H9 (cell line): Measurements from ENCODE around the gene ROBO4. TPM values are rescaled to one million over a fixed set of nuclear protein-coding genes. Genes with fewer than 3 reads are reported as not detected.
A peak's percentile ranks its signal among the peaks of the same experiment; 100 is the strongest.

ENCODE experiments used
- DNase-seq: peaks from one replicate; pipeline ENCODE4 v3.0.0-alpha.2; 2017
- H2AFZ ChIP-seq: one replicate; pipeline ENCODE4 v1.6.1; 2013; ENCODE audit warnings: mild to moderate bottlenecking, low read length, control low read depth, moderate library complexity
- H2AK5ac ChIP-seq: 2 replicates; pipeline ENCODE4 v1.6.1; 2013; ENCODE audit warnings: low read length, control low read depth, mixed read lengths; ENCODE audit not compliant: insufficient read length
- H2BK120ac ChIP-seq: one replicate; pipeline ENCODE4 v1.6.1; 2013; ENCODE audit warnings: low read depth, mild to moderate bottlenecking, low read length, control low read depth, inconsistent platforms; ENCODE audit not compliant: poor library complexity, severe bottlenecking
- H2BK12ac ChIP-seq: 2 replicates; pipeline ENCODE4 v1.6.1; 2013; ENCODE audit warnings: low read length, control low read depth, mixed read lengths, low read depth; ENCODE audit not compliant: insufficient read length
- H2BK15ac ChIP-seq: 2 replicates; pipeline ENCODE4 v1.6.1; 2013; ENCODE audit warnings: low read depth, low read length, control low read depth
- H2BK20ac ChIP-seq: one replicate; pipeline ENCODE4 v1.6.1; 2013; ENCODE audit warnings: low read depth, mild to moderate bottlenecking, low read length, control low read depth, inconsistent platforms; ENCODE audit not compliant: poor library complexity, severe bottlenecking
- H2BK5ac ChIP-seq: 2 replicates; pipeline ENCODE4 v1.6.1; 2013; ENCODE audit warnings: low read length, control low read depth, mixed read lengths; ENCODE audit not compliant: insufficient read length
- H3K14ac ChIP-seq: 2 replicates; pipeline ENCODE4 v1.6.1; 2013; ENCODE audit warnings: low read length, control low read depth; ENCODE audit not compliant: insufficient read depth
- H3K18ac ChIP-seq: 2 replicates; pipeline ENCODE4 v1.6.1; 2013; ENCODE audit warnings: low read depth, mild to moderate bottlenecking, mixed read lengths, low read length, control low read depth; ENCODE audit not compliant: insufficient read length
- H3K23ac ChIP-seq: 2 replicates; pipeline ENCODE4 v1.6.1; 2013; ENCODE audit warnings: low read length, control low read depth, mixed read lengths, low read depth; ENCODE audit not compliant: insufficient read length
- H3K23me2 ChIP-seq: 2 replicates; pipeline ENCODE4 v1.6.1; 2013; ENCODE audit warnings: low read depth, mild to moderate bottlenecking, mixed read lengths, low read length, control low read depth; ENCODE audit not compliant: insufficient read length, poor library complexity, severe bottlenecking
- H3K27ac ChIP-seq: 2 replicates; pipeline ENCODE4 v1.5.1; 2013; ENCODE audit warnings: low read length, control low read depth, mixed read lengths, low read depth; ENCODE audit not compliant: insufficient read length
- H3K27me3 ChIP-seq: 2 replicates; pipeline ENCODE4 v1.6.1; 2013; ENCODE audit warnings: low read length, control low read depth, inconsistent platforms; ENCODE audit not compliant: insufficient read depth
- H3K4ac ChIP-seq: 2 replicates; pipeline ENCODE4 v1.6.1; 2013; ENCODE audit warnings: low read depth, mild to moderate bottlenecking, control low read depth, inconsistent platforms, low read length, moderate library complexity
- H3K4me1 ChIP-seq: 2 replicates; pipeline ENCODE4 v1.6.1; 2013; ENCODE audit warnings: low read length, control low read depth, inconsistent platforms; ENCODE audit not compliant: insufficient read depth
- H3K4me2 ChIP-seq: 2 replicates; pipeline ENCODE4 v1.6.1; 2013; ENCODE audit warnings: low read length, control low read depth, mixed read lengths; ENCODE audit not compliant: insufficient read length, insufficient read depth
- H3K56ac ChIP-seq: 2 replicates; pipeline ENCODE4 v1.6.1; 2013; ENCODE audit warnings: low read depth, mild to moderate bottlenecking, mixed read lengths, low read length, control low read depth; ENCODE audit not compliant: insufficient read length
- H3K79me1 ChIP-seq: 2 replicates; pipeline ENCODE4 v1.6.1; 2013; ENCODE audit warnings: low read depth, mild to moderate bottlenecking, moderate library complexity, low read length, control low read depth, inconsistent platforms; ENCODE audit not compliant: insufficient read depth, poor library complexity, severe bottlenecking
- H3K79me2 ChIP-seq: 2 replicates; pipeline ENCODE4 v1.6.1; 2013; ENCODE audit warnings: low read length, control low read depth, inconsistent platforms; ENCODE audit not compliant: insufficient read depth
- H3K9ac ChIP-seq: 2 replicates; pipeline ENCODE4 v1.6.1; 2013; ENCODE audit warnings: low read length, control low read depth, mixed read lengths; ENCODE audit not compliant: insufficient read length; ENCODE audit errors: extremely low read depth
- H3K9me3 ChIP-seq: one replicate; pipeline ENCODE4 v1.6.1; 2013; ENCODE audit warnings: low read depth, low read length, inconsistent platforms; ENCODE audit not compliant: control insufficient read depth
- H3T11ph ChIP-seq: one replicate; pipeline ENCODE4 v1.6.1; 2013; ENCODE audit warnings: mild to moderate bottlenecking, low read length, control low read depth, inconsistent platforms
- H4K20me1 ChIP-seq: one replicate; pipeline ENCODE4 v1.6.1; 2013; ENCODE audit not compliant: control insufficient read depth, insufficient read length, insufficient read depth
- H4K5ac ChIP-seq: 2 replicates; pipeline ENCODE4 v1.6.1; 2013; ENCODE audit warnings: low read depth, mild to moderate bottlenecking, mixed read lengths, low read length, control low read depth; ENCODE audit not compliant: insufficient read length
- H4K8ac ChIP-seq: replicated peaks from 2 replicates; pipeline ENCODE4 v1.6.1; 2013; ENCODE audit warnings: low read length, control low read depth, mixed read lengths, low read depth; ENCODE audit not compliant: insufficient read length
- H4K91ac ChIP-seq: 2 replicates; pipeline ENCODE4 v1.6.1; 2013; ENCODE audit warnings: low read depth, mild to moderate bottlenecking, moderate library complexity, mixed read lengths, low read length, control low read depth; ENCODE audit not compliant: insufficient read length
- H3K27ac Mint-ChIP-seq, 3 experiments: 2 replicates in 2 of 3; 3 replicates in 1 of 3; pipeline ENCODE4 v1.8.0; 2020 to 2021; ENCODE audit warnings: mixed read lengths in 3 of 3, mild to moderate bottlenecking in 1 of 3, moderate library complexity in 1 of 3
- H3K27me3 Mint-ChIP-seq: 2 replicates; pipeline ENCODE4 v1.8.0; 2021; ENCODE audit warnings: low read depth, mild to moderate bottlenecking, moderate library complexity, mixed read lengths
- H3K36me3 Mint-ChIP-seq, 3 experiments: 2 replicates in 2 of 3; 3 replicates in 1 of 3; pipeline ENCODE4 v1.8.0; 2020 to 2021; ENCODE audit warnings: low read depth in 3 of 3, mixed read lengths in 3 of 3; ENCODE audit not compliant: insufficient read depth in 1 of 3
- H3K4me1 Mint-ChIP-seq, 2 experiments: 2 replicates each; pipeline ENCODE4 v1.8.0; 2020; ENCODE audit warnings: mixed read lengths in 2 of 2
- H3K4me3 Mint-ChIP-seq, 2 experiments: 2 replicates in 1 of 2; 3 replicates in 1 of 2; pipeline ENCODE4 v1.8.0; 2020 to 2021; ENCODE audit warnings: mild to moderate bottlenecking in 2 of 2, mixed read lengths in 2 of 2, moderate library complexity in 1 of 2
- H3K9me3 Mint-ChIP-seq, 2 experiments: 2 replicates in 1 of 2; 3 replicates in 1 of 2; pipeline ENCODE4 v1.8.0; 2020; ENCODE audit warnings: mild to moderate bottlenecking in 2 of 2, mixed read lengths in 2 of 2, moderate library complexity in 1 of 2
- WGBS: extraction: QIAGEN DNeasy Blood & Tissue Kit; methylation state at CpG from one replicate; pipeline ENCODE4 v1.1.7; 2013; ENCODE audit warnings: missing lambda C conversion rate, low lambda C conversion rate, mixed read lengths; ENCODE audit not compliant: insufficient read length; ENCODE audit errors: extremely low coverage; 5-methylcytosine and 5-hydroxymethylcytosine counted together
- total RNA-seq: library from RNA; stranded (reverse); gene quantifications from 2 replicates; pipeline ENCODE4 v1.2.1, GENCODE V29; 2021
- TF ChIP-seq, protein P1 (sequence below): fragments of 200-600 bp; sonication (generic); conservative IDR thresholded peaks from 3 replicates; pipeline ENCODE4 v1.8.0; 2021; ENCODE audit warnings: antibody characterized with exemption, mild to moderate bottlenecking

Gene ROBO4
- total RNA-seq, 1 experiment from 2014 or later = not detected

DNA sequence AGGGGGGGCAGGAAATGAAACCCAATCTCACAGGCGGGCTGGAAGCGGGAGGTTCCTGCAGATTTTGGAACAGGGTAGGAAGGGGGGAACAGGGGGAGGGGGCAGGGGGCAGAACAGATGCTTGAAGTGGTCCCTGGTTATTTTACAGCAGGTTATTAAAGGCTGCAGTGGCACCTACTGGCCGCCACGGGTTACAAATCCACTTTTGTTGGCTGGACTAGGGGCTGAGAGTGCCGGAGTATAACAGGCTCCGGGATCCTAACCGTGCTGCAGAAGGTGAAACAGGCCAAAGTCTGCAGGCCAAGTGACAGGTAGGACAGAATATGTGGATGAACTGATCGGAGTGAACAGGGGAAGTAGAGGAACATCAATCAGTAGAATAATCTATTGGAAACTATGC lies 30.0 kb downstream of the ROBO4 start:
- Mint-ChIP-seq H3K4me3 (no peak overlapping the region), H3K27me3 (peaks cover 100% of the 10 kb centered on the region), H3K9me3 (no peaks in the 10 kb centered on the region; a peak in 3 of 5 replicates), H3K27ac (no peak overlapping the region; a peak in 1 of 7 replicates), H3K36me3 (no peaks in the 10 kb centered on the region; a peak in 1 of 7 replicates), H3K4me1 (peaks cover 16 to 51% of the 10 kb centered on the region in 2 experiments)
- H2BK5ac ChIP-seq = no peak overlapping the region
- H3K27ac ChIP-seq = no peak overlapping the region
- DNase-seq = peak; percentile 59
- H3K18ac ChIP-seq = no peak overlapping the region
- H3K4me2 ChIP-seq = no peak overlapping the region
- H4K91ac ChIP-seq = no peak overlapping the region
- H3T11ph ChIP-seq = no peak overlapping the region
- H3K79me1 ChIP-seq = no peaks in the 10 kb centered on the region
- no peak overlapping the region for H3K23ac ChIP-seq
- no peaks in the 10 kb centered on the region for H3K9me3 ChIP-seq
- H2BK120ac ChIP-seq = no peak overlapping the region
- H4K8ac ChIP-seq = no peak overlapping the region
- H2BK15ac ChIP-seq = no peak overlapping the region
- no peak overlapping the region for H2BK12ac ChIP-seq
- no peak overlapping the region for H4K5ac ChIP-seq
- H3K14ac ChIP-seq = no peak overlapping the region
- H2BK20ac ChIP-seq = no peak overlapping the region
- no peak overlapping the region for H3K4ac ChIP-seq
- TF ChIP-seq, protein P1, sequence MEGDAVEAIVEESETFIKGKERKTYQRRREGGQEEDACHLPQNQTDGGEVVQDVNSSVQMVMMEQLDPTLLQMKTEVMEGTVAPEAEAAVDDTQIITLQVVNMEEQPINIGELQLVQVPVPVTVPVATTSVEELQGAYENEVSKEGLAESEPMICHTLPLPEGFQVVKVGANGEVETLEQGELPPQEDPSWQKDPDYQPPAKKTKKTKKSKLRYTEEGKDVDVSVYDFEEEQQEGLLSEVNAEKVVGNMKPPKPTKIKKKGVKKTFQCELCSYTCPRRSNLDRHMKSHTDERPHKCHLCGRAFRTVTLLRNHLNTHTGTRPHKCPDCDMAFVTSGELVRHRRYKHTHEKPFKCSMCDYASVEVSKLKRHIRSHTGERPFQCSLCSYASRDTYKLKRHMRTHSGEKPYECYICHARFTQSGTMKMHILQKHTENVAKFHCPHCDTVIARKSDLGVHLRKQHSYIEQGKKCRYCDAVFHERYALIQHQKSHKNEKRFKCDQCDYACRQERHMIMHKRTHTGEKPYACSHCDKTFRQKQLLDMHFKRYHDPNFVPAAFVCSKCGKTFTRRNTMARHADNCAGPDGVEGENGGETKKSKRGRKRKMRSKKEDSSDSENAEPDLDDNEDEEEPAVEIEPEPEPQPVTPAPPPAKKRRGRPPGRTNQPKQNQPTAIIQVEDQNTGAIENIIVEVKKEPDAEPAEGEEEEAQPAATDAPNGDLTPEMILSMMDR = peak; percentile 66
- H3K56ac ChIP-seq = no peak overlapping the region
- H3K27me3 ChIP-seq = peaks cover 92% of the 10 kb centered on the region
- H3K79me2 ChIP-seq = no peaks in the 10 kb centered on the region
- no peak overlapping the region for H2AFZ ChIP-seq
- no peak overlapping the region for H2AK5ac ChIP-seq
- no peaks in the 10 kb centered on the region for H4K20me1 ChIP-seq
- no CpG with 5 or more reads among the region's 8 CpGs for WGBS
- H3K9ac ChIP-seq = no peak overlapping the region
- no peaks in the 10 kb centered on the region; the same call in 1 of the 2 replicates for H3K4me1 ChIP-seq
- H3K23me2 ChIP-seq = peaks cover 3% of the 10 kb centered on the region
